GM19438 (cell line): ENCODE measurements around the gene CCDC92.

Experiments
- ATAC-seq: cut with Tn5 transposase; IDR thresholded peaks from one replicate; pipeline ENCODE4 v1.9.1; 2021; ENCODE audit warnings: low read depth; ENCODE audit not compliant: unreplicated experiment

CCDC92 gene

GRCh38 chr12:123938679-123939480, 33.8 kb downstream of the CCDC92 start:
- no peak for ATAC-seq

- no peak for ATAC-seq
Measured at GRCh38 chr12:123937707-123938591, 34.7 kb downstream of the CCDC92 start.

GRCh38 chr12:123936956-123937706, 35.5 kb downstream of the CCDC92 start:
- ATAC-seq: no peak

- ATAC-seq: no peak
Measured at GRCh38 chr12:123936471-123936870, 36.2 kb downstream of the CCDC92 start.

DNA sequence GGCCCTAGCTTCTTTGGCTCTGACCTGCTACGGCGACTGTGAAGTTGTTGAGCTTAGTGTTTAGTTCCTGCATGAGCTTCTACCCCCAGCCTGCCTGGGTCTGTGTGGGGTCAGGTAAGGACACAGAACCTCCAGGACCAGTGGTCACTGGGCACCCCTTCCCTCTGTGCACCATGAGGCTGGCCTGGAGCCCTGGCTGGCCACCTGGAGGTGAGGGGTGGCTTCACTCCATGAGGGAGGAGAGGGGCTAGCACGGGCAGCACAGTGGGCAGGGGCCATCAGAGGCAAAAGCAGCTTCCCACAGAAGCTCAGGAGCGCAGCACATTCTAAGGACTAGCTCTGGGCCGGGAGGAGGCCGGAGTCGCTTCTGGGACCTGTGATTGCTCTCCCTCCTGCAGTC, 36.7 kb downstream of the CCDC92 start:
- ATAC-seq: no peak

- ATAC-seq: no peak
Measured at GRCh38 chr12:123934829-123935228, 37.8 kb downstream of the CCDC92 start.

DNA sequence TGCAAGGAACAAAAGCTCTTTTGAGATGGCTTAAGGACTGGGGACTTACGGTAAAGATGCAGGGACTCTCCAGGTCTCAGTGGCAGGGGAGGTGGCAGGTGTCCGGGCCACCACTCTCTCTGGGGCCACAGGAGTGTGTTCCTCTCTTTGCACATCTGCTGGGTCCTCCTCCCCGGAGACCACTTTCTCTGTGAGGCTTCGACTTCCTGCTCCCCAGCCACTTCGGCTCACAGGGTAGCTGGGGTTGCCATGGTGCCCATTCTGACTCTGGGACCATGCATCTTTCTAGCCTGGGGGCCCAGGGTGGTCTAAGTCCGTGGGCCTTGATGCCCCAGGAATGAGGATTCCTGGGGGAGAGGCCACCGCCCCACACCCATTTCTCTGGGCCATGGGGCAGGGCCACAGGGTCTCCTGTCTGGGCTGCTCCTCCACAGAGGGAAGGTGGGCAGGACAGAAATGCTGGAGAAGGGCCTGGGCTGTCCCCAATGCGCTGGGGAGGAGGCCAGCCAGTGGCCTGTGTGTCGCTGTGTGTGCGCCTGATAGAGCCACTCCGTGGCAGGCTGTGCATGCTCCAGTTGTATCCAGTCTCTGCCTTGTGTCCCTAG, 38.5 kb downstream of the CCDC92 start:
- ATAC-seq: no peak

DNA sequence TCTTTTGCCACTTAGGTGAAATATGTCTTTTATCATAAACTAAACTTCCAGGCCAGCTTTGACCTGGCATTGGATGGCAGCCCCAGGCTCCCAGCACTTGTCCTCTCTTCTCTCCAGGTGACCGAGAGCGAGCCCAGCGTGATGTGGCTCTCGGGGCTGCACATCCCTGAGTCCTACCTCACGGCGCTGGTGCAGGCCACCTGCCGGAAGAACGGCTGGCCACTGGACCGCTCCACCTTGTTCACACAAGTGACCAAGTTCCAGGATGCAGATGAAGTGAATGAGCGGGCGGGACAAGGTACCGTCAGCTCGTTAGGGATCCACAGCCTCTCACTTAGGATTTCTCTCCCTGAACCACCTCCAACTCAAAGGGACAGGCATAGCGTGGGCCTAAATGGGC, 39.4 kb downstream of the CCDC92 start:
- ATAC-seq: no peak

DNA sequence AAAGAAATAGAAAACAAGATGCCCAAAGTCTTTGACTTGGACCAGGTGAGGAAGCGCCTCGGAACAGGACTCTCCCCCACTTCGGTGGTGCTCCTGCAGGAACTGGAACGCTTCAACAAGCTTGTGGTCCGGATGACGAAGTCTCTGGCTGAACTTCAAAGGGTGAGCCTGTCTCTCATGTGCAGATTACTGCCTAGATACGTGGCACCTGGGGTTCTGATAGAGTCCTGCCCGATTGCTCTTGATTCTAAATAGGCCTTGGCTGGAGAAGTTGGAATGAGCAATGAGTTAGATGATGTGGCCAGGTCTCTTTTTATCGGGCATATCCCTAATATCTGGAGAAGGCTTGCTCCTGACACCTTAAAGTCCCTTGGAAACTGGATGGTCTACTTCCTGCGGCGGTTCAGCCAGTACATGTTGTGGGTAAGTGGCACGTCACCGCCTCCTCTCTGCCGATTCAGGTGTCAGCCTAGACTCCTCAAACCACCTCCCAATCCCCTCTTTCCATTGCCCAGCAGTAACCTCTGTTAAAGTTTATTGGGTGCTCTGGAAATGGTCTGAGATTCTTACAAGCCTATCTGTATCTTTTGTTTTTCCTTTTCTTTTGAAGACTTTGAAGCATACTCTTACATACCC, 40.8 kb downstream of the CCDC92 start:
- no peak for ATAC-seq

GRCh38 chr12:123929946-123930583, 42.6 kb downstream of the CCDC92 start:
- no peak for ATAC-seq

- no peak for ATAC-seq
Measured at GRCh38 chr12:123928897-123929296, 43.7 kb downstream of the CCDC92 start.

DNA sequence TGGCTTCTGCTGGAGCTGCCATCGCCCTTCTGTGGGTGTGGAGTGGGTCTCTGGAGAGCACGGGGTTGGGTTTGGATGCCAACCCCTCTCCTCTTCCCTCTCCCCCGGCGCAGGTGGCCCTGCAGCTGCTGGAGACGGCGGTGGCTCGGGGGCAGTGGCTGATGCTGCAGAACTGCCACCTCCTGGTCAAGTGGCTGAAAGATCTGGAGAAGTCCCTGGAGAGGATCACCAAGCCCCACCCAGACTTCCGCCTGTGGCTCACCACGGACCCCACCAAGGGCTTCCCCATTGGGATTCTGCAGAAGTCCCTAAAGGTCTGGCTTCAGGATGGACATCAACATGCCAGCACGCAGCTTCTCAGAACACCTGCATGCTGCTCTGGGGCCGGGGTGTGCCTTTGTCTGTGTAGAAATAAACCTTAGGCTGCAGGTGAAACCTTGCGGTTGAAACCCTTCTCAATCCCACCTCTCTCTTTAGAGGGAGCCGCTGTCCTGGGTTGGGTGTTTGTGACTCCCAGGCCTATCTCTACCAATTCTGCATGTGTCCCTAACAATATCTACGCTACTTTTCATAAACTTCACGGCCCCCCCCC, 44.3 kb downstream of the CCDC92 start:
- no peak for ATAC-seq

DNA sequence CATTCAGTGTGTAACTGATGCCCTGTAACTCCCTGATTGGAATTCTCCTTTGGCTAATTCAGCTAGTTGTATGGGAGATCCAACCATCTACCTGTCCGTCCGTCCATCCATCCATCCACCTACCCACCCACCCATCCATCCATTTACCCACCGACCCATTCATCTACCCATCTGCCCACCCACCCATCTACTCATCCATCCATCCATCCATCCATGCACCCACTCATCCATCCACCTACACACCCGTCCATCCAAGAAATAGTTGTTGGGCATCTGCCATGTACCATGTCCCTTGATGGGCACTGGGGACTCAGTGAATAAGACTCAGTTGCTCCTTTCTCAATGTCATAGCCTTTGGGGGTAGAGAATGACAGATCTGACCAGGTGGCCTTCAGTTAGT, 48.1 kb downstream of the CCDC92 start:
- no peak for ATAC-seq

- no peak for ATAC-seq
Measured at GRCh38 chr12:123923927-123924326, 48.7 kb downstream of the CCDC92 start.

GRCh38 chr12:123923038-123923437, 49.6 kb downstream of the CCDC92 start:
- ATAC-seq: no peak

DNA sequence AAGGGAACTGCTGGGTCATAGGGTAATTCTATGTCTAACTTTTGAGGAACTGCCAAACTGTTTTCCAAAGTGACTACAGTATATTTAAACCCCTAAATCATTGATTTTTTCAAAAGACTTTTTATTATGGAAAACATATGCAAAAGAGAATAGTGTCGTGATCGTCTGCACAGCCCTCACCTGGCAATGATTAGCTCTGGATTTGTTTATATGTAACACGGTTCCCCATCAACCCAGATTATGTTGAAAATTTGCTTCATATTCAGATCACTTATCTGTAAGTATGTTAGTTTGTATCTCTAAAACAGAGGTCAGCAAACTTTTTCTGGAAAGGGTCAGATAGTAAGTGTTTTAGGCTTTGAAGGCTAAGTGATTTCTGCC, 52.7 kb downstream of the CCDC92 start:
- ATAC-seq: no peak

DNA sequence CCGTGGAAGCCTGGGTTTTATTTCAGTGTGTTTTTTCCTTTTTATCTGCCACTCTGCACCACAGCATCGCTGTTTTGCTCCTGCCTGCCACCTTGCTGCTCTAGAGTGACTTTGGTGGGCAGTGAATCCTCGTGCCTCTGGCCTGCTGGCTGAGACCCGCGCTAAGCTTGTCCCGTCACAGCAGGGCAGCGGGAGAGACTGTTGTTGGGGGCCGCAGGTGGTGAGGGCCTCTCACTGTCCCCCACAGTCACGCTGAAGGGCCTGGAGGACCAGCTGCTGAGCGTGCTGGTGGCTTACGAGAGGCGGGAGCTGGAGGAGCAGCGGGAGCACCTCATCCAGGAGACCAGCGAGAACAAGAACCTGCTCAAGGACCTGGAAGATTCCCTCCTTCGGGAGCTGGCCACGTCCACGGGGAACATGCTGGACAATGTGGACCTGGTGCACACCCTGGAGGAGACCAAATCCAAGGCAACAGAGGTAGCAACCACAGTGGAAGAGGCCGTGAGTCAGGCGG, 55.2 kb downstream of the CCDC92 start:
- no peak for ATAC-seq

DNA sequence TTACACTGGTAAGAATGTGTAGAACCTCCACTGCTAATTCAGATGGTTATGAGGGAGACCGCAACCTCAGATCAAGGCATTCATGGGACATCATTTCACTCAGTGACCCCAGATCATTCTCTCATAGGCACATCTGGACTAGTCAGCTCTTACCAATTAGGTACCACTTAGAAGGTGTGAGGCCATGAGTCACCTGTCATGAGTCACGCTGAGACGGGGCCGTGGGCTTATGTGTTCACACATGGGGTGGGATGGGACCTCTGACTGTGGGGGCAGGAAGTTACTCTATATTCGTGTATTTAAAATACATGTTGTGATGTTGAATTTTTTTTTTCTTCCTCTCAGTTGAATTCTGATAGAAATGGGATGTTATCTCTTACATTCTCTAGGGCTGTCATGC, 55.9 kb downstream of the CCDC92 start:
- no peak for ATAC-seq

DNA sequence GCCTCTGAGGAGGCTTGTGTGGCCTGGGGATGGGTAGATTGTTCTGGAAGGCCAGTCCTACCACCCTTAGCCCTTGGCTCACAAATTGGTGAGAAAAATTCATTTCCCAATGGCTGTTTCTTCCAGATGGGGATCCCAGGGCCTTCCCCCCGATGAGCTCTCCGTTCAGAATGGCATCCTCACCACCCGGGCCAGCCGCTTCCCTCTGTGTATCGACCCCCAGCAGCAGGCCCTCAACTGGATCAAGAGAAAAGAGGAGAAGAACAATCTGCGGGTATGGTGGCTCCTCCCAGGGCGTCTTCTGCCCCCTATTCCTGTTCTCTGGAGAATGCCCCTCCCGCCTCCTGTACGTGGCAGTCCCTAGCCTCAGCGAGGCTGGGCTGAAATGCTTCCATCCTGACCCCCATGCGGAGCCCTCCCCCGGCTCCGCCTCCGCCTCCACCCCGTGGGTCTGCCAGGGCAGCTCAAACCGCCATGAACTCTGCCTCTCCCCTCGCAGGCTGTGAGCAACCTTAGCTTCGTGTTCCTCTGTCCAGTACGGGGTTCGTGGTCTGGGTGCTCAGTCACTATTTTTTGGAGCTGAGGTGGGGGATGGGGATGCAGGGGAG, 57.8 kb downstream of the CCDC92 start:
- ATAC-seq: no peak
